GM19240 (cell line): ENCODE data around the gene RECK.

Experiments
- DNase-seq: peaks from one replicate; pipeline ENCODE4 v3.0.0; 2011; ENCODE audit warnings: low spot score; ENCODE audit not compliant: insufficient read length

The RECK gene

DNA sequence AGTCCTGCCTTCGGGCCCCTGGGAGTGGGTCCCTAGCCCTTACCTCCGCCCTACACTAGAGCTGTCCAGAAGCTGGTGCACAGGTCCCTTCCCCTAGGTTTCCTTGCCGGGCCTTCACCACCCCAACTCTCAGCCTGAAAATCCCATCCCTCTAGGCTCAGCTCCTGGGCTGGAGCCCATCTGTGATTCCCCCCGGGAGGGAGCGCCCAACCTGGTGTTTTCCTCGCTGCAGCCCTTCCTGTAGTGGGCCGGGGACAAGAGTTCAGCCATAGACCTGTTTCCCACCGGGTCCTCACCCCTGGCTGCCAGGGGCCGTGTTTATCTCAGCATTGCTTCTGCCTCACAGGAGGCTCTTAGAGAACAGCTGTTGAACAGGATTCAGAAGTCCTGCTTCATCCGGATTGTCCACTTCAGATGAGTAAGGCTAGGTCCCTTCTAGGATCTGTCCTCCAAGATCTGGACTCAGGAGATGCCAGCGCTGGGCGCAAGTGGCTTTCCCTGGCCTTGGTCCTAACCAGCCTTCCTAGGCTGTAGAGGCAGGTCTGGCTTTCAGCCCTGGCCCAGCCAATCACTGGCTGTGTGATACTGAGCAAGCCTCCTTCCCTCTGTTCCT is 100.8 kb downstream of the RECK start:
- no peak for DNase-seq

DNA sequence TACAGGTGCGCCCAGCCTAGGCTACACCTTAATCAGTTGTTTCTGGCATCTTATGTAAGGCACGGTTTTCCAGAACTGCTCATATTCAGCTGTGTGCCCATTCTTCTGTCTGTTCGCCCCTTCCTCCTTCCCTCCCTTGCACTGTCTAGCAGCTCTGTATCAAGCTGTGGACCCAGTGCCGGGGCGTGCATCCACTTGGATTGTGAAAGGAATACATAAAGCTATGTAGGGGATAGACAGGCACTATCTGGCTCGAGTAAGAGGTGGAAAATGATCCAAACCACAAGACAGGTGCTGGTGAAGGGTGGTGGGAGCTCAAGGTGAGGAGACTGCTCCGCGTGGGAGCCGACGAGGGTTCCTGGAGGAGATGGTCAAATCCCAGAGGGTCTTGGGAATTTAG is 101.8 kb downstream of the RECK start:
- DNase-seq, result no peak

GRCh38 chr9:36138901-36139300 is 102.2 kb downstream of the RECK start:
- DNase-seq, result no peak

- no peak for DNase-seq
These were observed 103.7 kb downstream of the RECK start for GRCh38 chr9:36140086-36141084.

- no peak for DNase-seq
These were observed 104.6 kb downstream of the RECK start for GRCh38 chr9:36141288-36141687.

DNA sequence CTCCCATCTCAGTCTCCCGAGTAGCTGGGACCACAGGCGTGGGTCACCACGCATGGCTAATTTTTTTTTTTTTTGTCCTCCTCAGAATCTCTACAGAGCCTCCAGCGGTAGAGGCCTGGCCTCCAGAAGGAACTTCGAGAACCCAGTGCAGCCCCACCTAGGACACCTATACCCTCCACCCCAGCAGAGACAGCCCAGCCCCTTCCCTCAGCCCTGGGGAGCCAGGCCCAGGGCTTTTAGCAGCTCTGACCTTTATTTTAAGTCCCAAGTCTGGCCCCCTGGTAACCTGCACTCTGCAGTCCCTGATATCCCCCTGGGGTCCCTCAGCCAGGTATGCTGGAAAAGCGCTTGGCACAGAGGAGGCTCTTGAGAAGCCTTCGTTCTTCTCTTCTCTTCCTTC is 105.0 kb downstream of the RECK start:
- no peak for DNase-seq

- DNase-seq, result no peak
These were observed 106.0 kb downstream of the RECK start for GRCh38 chr9:36142510-36143244.

DNA sequence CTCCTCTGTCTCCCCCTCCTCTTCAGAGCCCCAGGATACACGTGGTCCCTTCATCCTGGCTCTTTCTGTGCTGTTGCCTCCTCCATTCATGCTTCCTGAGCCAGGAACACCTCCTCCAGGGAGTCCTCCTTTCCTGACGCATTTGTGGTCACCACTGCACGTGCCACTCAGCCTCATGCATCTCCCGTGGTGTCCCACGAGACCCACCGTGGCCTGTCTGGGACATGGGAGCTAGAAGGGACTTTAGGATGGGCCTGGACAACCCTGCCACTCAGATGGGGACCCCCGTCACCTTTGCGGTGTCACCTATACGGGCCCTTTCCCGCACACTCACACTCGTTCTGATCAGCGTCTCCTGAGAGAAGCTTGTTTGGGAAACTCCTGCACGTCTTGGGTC is 106.5 kb downstream of the RECK start:
- DNase-seq, result no peak

DNA sequence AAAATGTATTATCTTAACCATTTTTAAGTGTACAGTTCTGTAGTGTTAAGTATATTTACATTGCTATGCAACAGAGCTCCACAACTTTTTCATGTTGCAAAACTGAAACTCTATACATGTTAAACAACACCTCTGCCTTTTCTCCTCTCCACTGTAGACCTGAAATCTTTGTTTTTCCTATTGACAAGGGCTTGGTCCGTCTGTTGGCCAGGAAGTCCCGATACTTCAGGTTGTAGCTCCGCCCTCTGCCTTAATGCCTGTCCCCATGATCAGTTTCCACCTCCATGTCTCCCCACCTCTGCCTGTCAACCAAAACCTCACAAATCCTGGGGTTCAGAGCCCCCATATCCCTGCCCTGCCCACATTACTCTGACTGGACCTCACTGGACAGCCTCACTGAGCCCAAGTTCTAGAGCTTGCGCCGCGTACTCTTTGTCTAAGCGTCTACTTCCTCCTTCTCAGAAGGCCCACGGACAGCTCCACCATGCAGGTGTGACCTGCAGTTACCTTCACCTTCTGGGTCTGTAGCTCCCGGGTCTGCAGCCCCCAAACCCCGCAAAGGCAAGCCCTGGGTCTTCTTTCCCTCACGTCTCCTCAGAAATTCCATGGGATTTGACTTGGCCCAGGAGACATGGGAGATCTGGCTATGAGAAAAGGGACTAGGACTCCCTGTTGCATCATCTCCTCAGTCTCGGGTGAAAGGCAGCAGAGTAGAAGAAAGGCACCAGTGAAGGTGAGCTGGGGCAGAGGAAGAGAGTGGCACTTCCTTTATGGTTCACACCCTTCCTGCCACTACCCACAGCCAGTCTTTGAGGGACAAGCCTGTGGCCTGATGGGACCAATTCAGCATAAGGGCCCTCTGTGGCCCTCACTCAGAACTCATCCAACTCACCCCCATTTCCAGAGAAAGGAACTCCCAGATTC is 107.9 kb downstream of the RECK start:
- DNase-seq, result no peak

DNA sequence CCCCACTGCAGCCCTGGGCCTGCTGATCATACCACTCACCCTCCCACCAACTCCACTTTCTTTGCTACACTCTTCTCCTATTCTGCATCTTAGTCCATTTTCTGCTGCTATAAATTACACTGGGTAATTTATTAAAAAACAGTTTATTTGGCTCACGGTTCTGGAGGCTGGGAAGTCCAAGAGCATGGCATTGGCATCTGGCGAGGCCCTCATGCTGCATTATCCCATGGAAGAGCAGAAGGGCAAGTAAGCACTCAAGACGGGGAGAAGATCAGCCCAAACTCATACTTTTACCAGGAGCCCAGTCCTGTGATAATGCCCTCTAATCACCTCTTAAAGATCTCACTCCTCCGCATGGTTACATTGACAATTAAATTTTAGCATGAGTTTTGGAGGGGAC is 109.3 kb downstream of the RECK start:
- no peak for DNase-seq

- no peak for DNase-seq
These were observed 109.9 kb downstream of the RECK start for GRCh38 chr9:36146651-36147050.

GRCh38 chr9:36147441-36148175 is 110.9 kb downstream of the RECK start:
- DNase-seq, result no peak

- DNase-seq, result no peak
These were observed 111.8 kb downstream of the RECK start for GRCh38 chr9:36148311-36149051.

GRCh38 chr9:36149197-36149596 is 112.5 kb downstream of the RECK start:
- DNase-seq, result no peak

DNA sequence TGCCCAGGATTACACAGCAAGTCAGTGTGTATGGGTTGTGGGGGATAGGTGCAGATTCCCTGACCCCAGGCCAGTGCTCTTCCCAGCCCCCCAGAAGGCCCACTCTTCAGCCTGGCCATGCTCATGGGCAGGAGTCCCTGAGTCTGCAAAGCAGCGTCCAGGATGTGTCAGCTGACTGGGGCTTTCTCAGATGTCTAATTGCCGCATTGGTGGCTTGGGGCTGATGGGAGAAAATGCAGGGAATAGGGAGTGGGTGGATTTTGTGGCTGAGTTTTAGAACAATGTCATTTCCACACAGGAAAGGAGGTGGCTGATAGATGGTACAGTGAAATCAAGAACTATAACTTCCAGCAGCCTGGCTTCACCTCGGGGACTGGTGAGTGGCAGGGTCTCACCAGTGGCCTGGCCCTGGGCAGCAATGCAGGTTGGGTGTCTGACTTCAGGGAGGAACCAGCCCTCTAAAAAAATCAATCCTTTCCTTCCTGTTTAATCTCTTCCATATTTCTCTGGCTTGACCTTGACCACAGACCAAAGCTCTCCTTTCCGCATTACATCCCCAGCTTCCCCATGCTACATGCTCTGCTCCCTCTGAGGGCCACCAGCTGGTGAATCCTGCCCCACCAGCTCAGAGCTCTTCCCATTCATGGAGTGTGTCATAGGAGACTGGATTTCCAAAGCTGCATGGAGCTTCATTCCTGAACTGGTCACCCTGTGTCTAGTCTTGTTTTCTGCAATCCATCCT is 114.0 kb downstream of the RECK start:
- no peak for DNase-seq

DNA sequence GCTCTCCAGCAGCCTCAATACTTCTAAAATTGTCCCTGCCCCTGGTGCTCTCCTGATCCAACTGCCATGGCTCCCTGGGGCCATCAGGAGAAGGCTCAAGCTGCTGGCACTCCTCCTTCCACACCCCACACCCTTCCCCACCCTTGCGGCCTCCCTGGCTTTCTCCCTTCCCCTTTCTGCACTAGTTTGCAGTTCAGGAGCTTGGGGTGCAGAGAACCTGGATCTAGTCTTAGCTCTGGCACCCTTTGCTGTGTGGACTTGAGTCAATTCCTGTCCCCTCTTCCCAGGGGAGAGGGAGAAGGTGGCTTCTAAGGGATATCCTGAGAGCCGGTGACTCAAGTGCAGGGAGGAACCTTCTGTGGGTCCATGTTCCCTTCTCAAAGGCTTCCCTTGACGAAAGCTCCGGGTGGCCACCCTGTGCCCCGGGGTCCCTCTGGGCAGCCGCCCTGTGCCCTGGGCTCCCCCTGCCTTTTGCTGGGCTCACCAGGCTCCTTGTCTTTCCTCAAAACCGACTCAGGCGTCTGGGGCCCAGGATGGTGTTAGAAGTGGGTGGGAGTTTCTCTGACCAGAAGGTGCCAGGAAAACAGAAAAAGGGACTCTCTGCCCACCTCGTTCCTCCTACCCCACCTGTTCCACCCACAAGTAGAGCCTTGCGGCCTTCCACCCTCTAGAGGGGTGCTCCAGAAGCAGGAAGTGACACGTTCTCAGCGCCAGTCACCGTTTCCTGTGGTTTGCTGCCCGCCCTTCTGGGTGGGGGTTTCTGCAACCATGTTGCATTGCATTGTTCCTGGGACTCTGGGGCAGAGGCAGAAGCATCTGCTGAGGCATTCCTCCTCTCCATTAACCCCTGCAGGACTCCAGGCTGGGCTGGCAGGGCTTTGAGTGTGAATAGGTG is 114.8 kb downstream of the RECK start:
- peak; percentile 81 for DNase-seq

DNA sequence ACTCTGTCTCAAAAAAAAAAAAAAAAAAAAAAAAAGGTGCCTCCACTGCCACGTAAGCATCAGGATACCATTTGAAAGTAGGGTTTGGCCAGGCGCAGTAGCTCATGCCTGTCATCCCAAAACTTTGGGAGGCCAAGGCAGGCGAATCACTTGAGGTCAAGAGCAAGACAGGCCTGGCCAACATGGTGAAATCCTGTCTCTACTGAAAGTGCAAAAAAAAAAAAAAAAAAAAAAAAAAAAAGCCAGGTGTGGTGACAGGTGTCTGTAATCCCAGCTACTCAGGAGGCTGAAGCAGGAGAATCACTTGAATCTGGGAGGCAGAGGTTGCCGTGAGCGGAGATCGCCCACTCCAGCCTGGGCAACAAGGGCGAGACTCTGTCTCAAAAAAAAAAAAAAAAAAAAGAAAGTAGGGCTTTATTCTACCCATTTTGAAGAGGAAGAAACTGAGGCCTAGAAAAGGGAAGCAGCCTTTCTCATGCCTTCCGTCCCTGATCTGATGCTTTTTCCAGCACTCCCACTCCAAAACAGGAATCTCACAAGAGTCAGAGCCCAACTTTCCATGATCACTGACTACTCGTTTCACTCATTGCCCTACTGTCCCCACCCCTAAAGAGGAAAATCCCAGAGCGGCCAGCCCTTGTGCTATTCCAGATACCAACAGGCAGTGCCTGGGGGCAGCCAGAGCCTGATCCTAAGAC is 116.2 kb downstream of the RECK start:
- DNase-seq, result no peak
